Mesenchymal stem cell (in vitro differentiated cells and primary cell): ENCODE measurements around the gene FUT3.
A peak's percentile ranks its signal among the peaks of the same experiment; 100 is the strongest.
"Not testable (repeated sequence)": the region's sequence is repeated elsewhere in the genome, so short reads cannot be mapped to it uniquely, and the experiment has no call there.

Experiments used
- DNase-seq: peaks from one replicate; pipeline ENCODE4 v3.0.0-alpha.2; 2013
- H2AFZ ChIP-seq: one replicate; pipeline ENCODE4 v1.6.1; 2013; ENCODE audit warnings: low read depth, mild to moderate bottlenecking, control low read depth, inconsistent platforms, low read length, moderate library complexity
- H2AK5ac ChIP-seq: 2 replicates; pipeline ENCODE4 v1.6.1; 2013; ENCODE audit warnings: low read length, moderate library complexity, mild to moderate bottlenecking, inconsistent platforms; ENCODE audit not compliant: severe bottlenecking
- H2BK120ac ChIP-seq: one replicate; pipeline ENCODE4 v1.6.1; 2013; ENCODE audit warnings: low read depth, mild to moderate bottlenecking, inconsistent platforms, low read length, moderate library complexity
- H2BK12ac ChIP-seq, 2 experiments: one replicate each; pipeline ENCODE4 v1.6.1; 2013; ENCODE audit warnings: inconsistent platforms in 2 of 2, low read length in 2 of 2, mild to moderate bottlenecking in 2 of 2, moderate library complexity in 2 of 2, control low read depth in 1 of 2
- H2BK15ac ChIP-seq: one replicate; pipeline ENCODE4 v1.6.1; 2013; ENCODE audit warnings: mild to moderate bottlenecking, low read depth, inconsistent platforms; ENCODE audit not compliant: poor library complexity, severe bottlenecking
- H2BK5ac ChIP-seq: 2 replicates; pipeline ENCODE4 v1.6.1; 2013; ENCODE audit warnings: low read depth, mild to moderate bottlenecking, low read length, control low read depth, inconsistent platforms; ENCODE audit not compliant: poor library complexity, severe bottlenecking
- H3K14ac ChIP-seq, 2 experiments: one replicate each; pipeline ENCODE4 v1.6.1; 2013; ENCODE audit warnings: inconsistent platforms in 2 of 2, low read length in 2 of 2, control low read depth in 1 of 2, mild to moderate bottlenecking in 1 of 2, moderate library complexity in 1 of 2
- H3K18ac ChIP-seq, 2 experiments: one replicate each; pipeline ENCODE4 v1.6.1; 2013; ENCODE audit warnings: inconsistent platforms in 2 of 2, low read length in 2 of 2, control low read depth in 1 of 2, low read depth in 1 of 2, mild to moderate bottlenecking in 1 of 2
- H3K23ac ChIP-seq, 2 experiments: one replicate each; pipeline ENCODE4 v1.6.1; 2013; ENCODE audit warnings: inconsistent platforms in 2 of 2, low read length in 2 of 2, mild to moderate bottlenecking in 2 of 2, moderate library complexity in 2 of 2, control low read depth in 1 of 2
- H3K27ac ChIP-seq: 2 replicates; pipeline ENCODE4 v1.5.1; 2013; ENCODE audit warnings: mild to moderate bottlenecking, moderate library complexity, low read length, control low read depth, inconsistent platforms; ENCODE audit not compliant: poor library complexity, severe bottlenecking
- H3K27me3 ChIP-seq, 2 experiments: 2 replicates each; pipeline versions ENCODE4 v1.6.1 to v1.7.0; 2013; ENCODE audit warnings: low read length in 2 of 2, mild to moderate bottlenecking in 2 of 2, moderate library complexity in 2 of 2, control low read depth in 1 of 2, inconsistent platforms in 1 of 2; ENCODE audit not compliant: control insufficient read depth in 1 of 2, insufficient read depth in 1 of 2
- H3K36me3 ChIP-seq, 2 experiments: 2 replicates each; pipeline versions ENCODE4 v1.6.1 to v1.7.0; 2013; ENCODE audit warnings: low read length in 2 of 2, control low read depth in 1 of 2, inconsistent platforms in 1 of 2, low read depth in 1 of 2, mild to moderate bottlenecking in 1 of 2; ENCODE audit not compliant: insufficient read depth in 2 of 2, control insufficient read depth in 1 of 2
- H3K4ac ChIP-seq, 2 experiments: one replicate each; pipeline ENCODE4 v1.6.1; 2013; ENCODE audit warnings: inconsistent platforms in 2 of 2, low read length in 2 of 2, mild to moderate bottlenecking in 2 of 2, moderate library complexity in 2 of 2, control low read depth in 1 of 2, low read depth in 1 of 2
- H3K4me1 ChIP-seq: 2 replicates; pipeline ENCODE4 v1.6.1; 2013; ENCODE audit warnings: low read depth, low read length, control low read depth; ENCODE audit not compliant: control insufficient read depth, insufficient read depth
- H3K4me2 ChIP-seq: 2 replicates; pipeline ENCODE4 v1.6.1; 2013; ENCODE audit warnings: low read length, mild to moderate bottlenecking, inconsistent platforms; ENCODE audit not compliant: poor library complexity, severe bottlenecking
- H3K4me3 ChIP-seq, 2 experiments: 2 replicates each; pipeline versions ENCODE4 v1.5.1 to v1.7.0; 2013; ENCODE audit warnings: low read length in 2 of 2, mild to moderate bottlenecking in 2 of 2, control low read depth in 1 of 2, low read depth in 1 of 2; ENCODE audit not compliant: insufficient read depth in 1 of 2
- H3K79me1 ChIP-seq: replicated peaks from 2 replicates; pipeline ENCODE4 v1.6.1; 2013; ENCODE audit warnings: mild to moderate bottlenecking, control low read depth, low read length, inconsistent platforms; ENCODE audit not compliant: poor library complexity, severe bottlenecking
- H3K9ac ChIP-seq: 2 replicates; pipeline ENCODE4 v1.7.0; 2013; ENCODE audit warnings: mild to moderate bottlenecking, low read length, moderate library complexity
- H3K9me3 ChIP-seq: 2 replicates; pipeline ENCODE4 v1.7.0; 2013; ENCODE audit warnings: mild to moderate bottlenecking, low read length; ENCODE audit not compliant: control insufficient read depth
- H4K8ac ChIP-seq: one replicate; pipeline ENCODE4 v1.6.1; 2013; ENCODE audit warnings: inconsistent platforms, mild to moderate bottlenecking, low read length, moderate library complexity
- H4K91ac ChIP-seq: one replicate; pipeline ENCODE4 v1.6.1; 2013; ENCODE audit warnings: mild to moderate bottlenecking, low read length, inconsistent platforms
- WGBS: methylation state at CpG from one replicate; pipeline ENCODE4 v1.1.7; 2013; ENCODE audit warnings: mixed read lengths; 5-methylcytosine and 5-hydroxymethylcytosine counted together

FUT3 gene

DNA sequence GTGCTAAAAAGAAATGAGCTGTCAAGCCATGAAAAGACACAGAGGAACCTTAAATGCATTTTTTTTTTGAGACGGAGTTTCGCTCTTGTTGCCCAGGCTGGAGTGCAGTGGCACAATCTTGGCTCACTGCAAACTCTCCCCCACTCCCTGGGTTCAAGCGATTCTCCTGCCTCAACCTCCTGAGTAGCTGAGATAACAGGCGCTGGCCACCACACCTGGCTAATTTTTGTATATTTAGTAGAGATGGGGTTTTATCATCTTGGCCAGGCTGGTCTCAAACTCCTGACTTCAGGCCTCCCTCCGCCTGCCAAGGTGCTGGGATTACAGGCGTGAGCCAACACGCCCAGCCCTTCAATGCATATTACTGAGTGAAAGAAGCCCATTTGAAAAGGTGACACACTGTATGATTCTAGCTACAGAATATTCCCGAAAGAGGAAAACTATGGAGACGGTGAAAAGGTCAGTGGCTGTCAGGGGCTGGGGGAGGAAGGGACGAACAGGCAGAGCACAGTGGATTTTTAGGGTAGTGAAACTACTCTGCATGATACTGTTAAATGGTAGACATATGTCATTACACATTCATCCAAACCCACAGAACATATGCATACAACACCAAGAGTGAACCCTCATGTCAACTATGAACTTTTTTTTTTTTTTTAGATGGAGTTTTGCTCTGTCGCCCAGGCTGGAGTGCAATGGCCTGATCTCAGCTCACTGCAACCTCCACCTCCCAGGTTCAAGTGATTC lies 33.0 kb upstream of the FUT3 start:
- 87% methylated on average over 8 of the region's 11 CpGs for WGBS
- not testable (repeated sequence) for H3K23ac ChIP-seq, H3K4ac ChIP-seq, H2AK5ac ChIP-seq, DNase-seq, H2BK120ac ChIP-seq, H3K27ac ChIP-seq, H3K14ac ChIP-seq, H2BK15ac ChIP-seq, H3K4me2 ChIP-seq, H3K4me3 ChIP-seq, H4K91ac ChIP-seq, H3K9ac ChIP-seq, H2AFZ ChIP-seq, H2BK5ac ChIP-seq, H4K8ac ChIP-seq, H3K36me3 ChIP-seq, H3K79me1 ChIP-seq, H3K27me3 ChIP-seq, H3K9me3 ChIP-seq
- peak overlapping the region in 1 of 2 experiments; percentile 12 for H3K18ac ChIP-seq
- peaks cover 23% of the 10 kb centered on the region for H3K4me1 ChIP-seq
- H2BK12ac ChIP-seq = peak overlapping the region in 1 of 2 experiments; percentile 63

DNA sequence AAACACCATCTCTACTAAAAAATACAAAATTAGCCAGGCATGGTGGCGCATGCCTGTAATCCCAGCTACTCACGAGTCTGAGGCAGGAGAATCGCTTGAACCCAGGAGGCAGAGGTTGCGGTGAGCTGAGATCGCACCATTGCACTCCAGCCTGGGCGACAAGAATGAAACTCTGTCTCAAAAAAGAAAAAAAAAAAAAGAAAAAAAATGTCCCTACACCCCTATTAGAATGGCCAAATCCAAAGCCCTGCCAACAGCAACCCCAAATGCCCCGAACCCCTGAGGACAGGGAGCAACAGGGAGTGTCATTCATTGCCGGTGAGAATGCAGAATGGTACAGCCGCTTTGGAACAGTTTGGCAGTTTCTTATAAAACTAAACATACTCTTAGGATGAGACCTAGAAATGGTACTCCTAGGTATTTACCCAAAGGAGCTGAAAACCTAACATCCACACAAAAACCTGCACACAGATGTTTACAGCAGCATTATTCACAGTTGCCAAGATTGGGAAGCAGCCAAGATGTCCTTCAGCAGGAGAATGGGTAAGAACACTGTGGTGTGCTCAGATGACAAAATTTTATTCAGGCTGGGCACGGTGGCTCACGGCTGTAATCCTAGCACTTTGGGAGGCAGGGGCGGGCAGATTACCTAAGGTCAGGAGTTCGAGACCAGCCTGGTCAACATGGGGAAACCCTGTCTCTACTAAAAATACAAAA lies 32.1 kb upstream of the FUT3 start:
- H3K4me3 ChIP-seq, H2BK15ac ChIP-seq, H3K27ac ChIP-seq, H2BK5ac ChIP-seq, H3K4ac ChIP-seq, H4K8ac ChIP-seq, H3K4me2 ChIP-seq, H3K14ac ChIP-seq, H3K36me3 ChIP-seq, H2BK120ac ChIP-seq, H2AK5ac ChIP-seq, H3K18ac ChIP-seq, H3K9ac ChIP-seq, H2AFZ ChIP-seq, H3K23ac ChIP-seq, H3K9me3 ChIP-seq, DNase-seq, H4K91ac ChIP-seq, H3K79me1 ChIP-seq, H2BK12ac ChIP-seq: not testable (repeated sequence)
- peaks cover 0 to 13% of the 10 kb centered on the region in 2 experiments for H3K27me3 ChIP-seq
- H3K4me1 ChIP-seq = peaks cover 25% of the 10 kb centered on the region
- 91% methylated on average over 12 of the region's 13 CpGs for WGBS

DNA sequence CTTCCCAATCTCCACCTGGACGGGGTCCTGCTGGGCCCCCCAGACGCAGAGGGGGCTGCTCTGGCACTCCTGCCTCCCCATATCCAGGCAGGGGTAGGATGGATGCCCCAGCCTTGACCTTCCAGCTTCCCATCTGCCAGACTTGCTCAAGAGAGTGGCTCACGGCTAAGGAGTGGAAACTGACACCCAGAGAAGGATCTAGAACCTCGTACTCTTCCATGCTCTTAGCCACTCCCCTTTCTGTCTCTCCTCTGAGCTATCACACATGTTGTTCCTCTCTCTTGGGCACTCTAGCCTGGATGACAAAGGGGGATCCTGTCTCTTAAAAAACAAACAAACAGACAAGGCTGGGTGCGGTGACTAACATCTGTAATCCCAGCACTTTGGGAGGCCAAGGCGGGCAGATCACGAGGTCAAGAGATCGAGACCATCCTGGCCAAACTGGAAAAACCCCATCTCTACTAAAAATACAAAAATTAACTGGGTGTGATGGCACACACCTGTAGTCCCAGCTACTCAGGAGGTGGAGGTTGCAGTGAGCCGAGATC lies 31.2 kb upstream of the FUT3 start:
- Histone ChIP-seq H3K4ac (peak overlapping the region in 1 of 2 experiments; percentile 53), H2BK12ac (peak overlapping the region; percentile 33 to 92), H3K23ac (no peak overlapping the region), H3K18ac (peak overlapping the region; percentile 37 to 45), H4K8ac (no peak overlapping the region), H3K4me2 (no peak overlapping the region), H4K91ac (peak overlapping the region; percentile 52), H3K14ac (no peak overlapping the region), H3K9ac (no peak overlapping the region), H3K27me3 (peaks cover 0 to 14% of the 10 kb centered on the region in 2 experiments), H2AK5ac (peak overlapping the region; percentile 4), H3K79me1 (no peaks in the 10 kb centered on the region), H2BK120ac (peak overlapping the region; percentile 71), H2BK5ac (no peak overlapping the region), H3K27ac (no peak overlapping the region), H2BK15ac (peak overlapping the region; percentile 55), H3K4me1 (peaks cover 29% of the 10 kb centered on the region), H2AFZ (no peak overlapping the region), H3K36me3 (no peaks in the 10 kb centered on the region), H3K9me3 (no peaks in the 10 kb centered on the region), H3K4me3 (no peak overlapping the region)
- 55% methylated on average over 9 of the region's 9 CpGs for WGBS
- peak; percentile 77 for DNase-seq
